OCI-LY7 (cell line): ENCODE data around the gene FGD4. TPM values are rescaled to one million over a fixed set of nuclear protein-coding genes. Genes with fewer than 3 reads are reported as not detected.

Source experiments
- BruUV-seq: library from RNA; stranded (reverse); fragments of 400-500 nt; replicated peaks from 2 replicates; lab custom pipeline; 2021; lab: Mats Ljungman, UMichigan
- CTCF ChIA-PET: fragments of 300-600 bp; sonication (Branson Sonifier 250); formaldehyde crosslinking; loops from one replicate; lab custom pipeline; 2022; ENCODE audit warnings: antibody characterized with exemption; ENCODE audit not compliant: unreplicated experiment; lab: Charles Lee
- POLR2A ChIA-PET: fragments of 300-600 bp; sonication (Branson Sonifier 250); formaldehyde crosslinking; loops from one replicate; lab custom pipeline; 2022; ENCODE audit warnings: antibody characterized with exemption; lab: Charles Lee
- DNase-seq: peaks from one replicate; pipeline ENCODE4 v3.0.0-alpha.2; 2015; ENCODE audit warnings: low spot score
- H2AFZ ChIP-seq: fragments of 200-600 bp; sonication (generic), shearing (Covaris generic); 2 replicates; pipeline ENCODE4 v1.6.1; 2014; ENCODE audit warnings: mild to moderate bottlenecking, antibody characterized with exemption, low read length, moderate library complexity
- H3K27ac ChIP-seq: fragments of 200-600 bp; sonication (generic); 2 replicates; pipeline ENCODE4 v1.5.1; 2014; ENCODE audit warnings: mixed run types, low read depth, mild to moderate bottlenecking, moderate library complexity, low read length, inconsistent platforms; ENCODE audit not compliant: poor library complexity, severe bottlenecking
- H3K36me3 ChIP-seq: fragments of 200-600 bp; sonication (generic); 2 replicates; pipeline ENCODE4 v1.6.1; 2014; ENCODE audit warnings: mild to moderate bottlenecking, antibody characterized with exemption, low read length, moderate library complexity, mixed read lengths; ENCODE audit not compliant: insufficient read depth
- H3K4me1 ChIP-seq: fragments of 200-600 bp; sonication (generic); 2 replicates; pipeline ENCODE4 v1.5.1; 2014; ENCODE audit warnings: mild to moderate bottlenecking, low read length; ENCODE audit not compliant: insufficient read depth, poor library complexity, severe bottlenecking
- H3K4me2 ChIP-seq: fragments of 200-600 bp; sonication (generic); 2 replicates; pipeline ENCODE4 v1.6.1; 2014; ENCODE audit warnings: mild to moderate bottlenecking, low read length
- H3K4me3 ChIP-seq: fragments of 200-600 bp; sonication (generic); 2 replicates; pipeline ENCODE4 v1.5.1; 2014; ENCODE audit warnings: mild to moderate bottlenecking, low read depth, low read length; ENCODE audit not compliant: poor library complexity, severe bottlenecking
- H3K79me2 ChIP-seq: fragments of 200-600 bp; sonication (generic); 2 replicates; pipeline ENCODE4 v1.6.1; 2016; ENCODE audit warnings: low read depth, mild to moderate bottlenecking, low read length, moderate library complexity, mixed read lengths; ENCODE audit not compliant: insufficient read depth
- H3K9me2 ChIP-seq: fragments of 200-600 bp; sonication (generic); 2 replicates; pipeline ENCODE4 v1.6.1; 2016; ENCODE audit warnings: mild to moderate bottlenecking, low read length, mixed read lengths; ENCODE audit not compliant: insufficient read depth
- H3K9me3 ChIP-seq: fragments of 200-600 bp; sonication (generic); 2 replicates; pipeline ENCODE4 v1.6.1; 2014; ENCODE audit warnings: mild to moderate bottlenecking, mixed run types, low read length, mixed read lengths
- H4K20me1 ChIP-seq: fragments of 200-600 bp; sonication (generic); 2 replicates; pipeline ENCODE4 v1.6.1; 2014; ENCODE audit warnings: mild to moderate bottlenecking, antibody characterized with exemption, low read length, moderate library complexity, mixed read lengths; ENCODE audit not compliant: insufficient read depth
- CTCF ChIP-seq: fragments of 200-600 bp; sonication (generic); conservative IDR thresholded peaks from 2 replicates; pipeline ENCODE4 v1.5.1; 2014; ENCODE audit warnings: mild to moderate bottlenecking, antibody characterized with exemption, low read length, moderate library complexity, mixed read lengths
- EZH2phosphoT487 ChIP-seq: fragments of 200-600 bp; sonication (generic); IDR thresholded peaks from 2 replicates; pipeline ENCODE4 v1.6.1; 2018; ENCODE audit warnings: low read depth, borderline replicate concordance, mild to moderate bottlenecking, mixed run types, antibody characterized with exemption, low read length, moderate library complexity, mixed read lengths
- intact Hi-C: fragments of 100-400 bp; cut with micrococcal nuclease; formaldehyde crosslinking; loops from one replicate; pipeline ENCODE4 v1.10.0; 2022; ENCODE audit not compliant: unreplicated experiment
- total RNA-seq, 2 experiments: library from RNA; depleted of rRNA in 1 of 2; stranded (reverse); fragments of >200 nt in 1 of 2; shearing (Covaris generic) in 1 of 2; gene quantifications; 2 replicates each; pipeline ENCODE4 v1.2.3, GENCODE V29; 2014 to 2022

FGD4 gene
- total RNA-seq, 2 experiments from 2014 or later: 14.9 to 19.3 TPM

- Histone ChIP-seq H3K27ac (no peak overlapping the region), H3K9me3 (peaks cover 9% of the 10 kb centered on the region; the same call in 1 of the 2 replicates), H3K79me2 (peaks cover 16% of the 10 kb centered on the region; the same call in 1 of the 2 replicates), H4K20me1 (no peaks in the 10 kb centered on the region), H3K4me1 (peaks cover 45% of the 10 kb centered on the region), H3K4me3 (no peak overlapping the region), H3K4me2 (no peak overlapping the region), H3K36me3 (peaks cover 5% of the 10 kb centered on the region; the same call in 1 of the 2 replicates), H3K9me2 (no peaks in the 10 kb centered on the region), H2AFZ (no peak overlapping the region)
- ChIA-PET CTCF (no interaction called here), POLR2A (interaction anchor here (0.6 to 1.1 kb wide), 2 partner anchors 69 to 80 kb away, joined by 3 to 5 read pairs; no protein-coding TSS in a partner anchor)
- TF ChIP-seq CTCF: no peak
- TF ChIP-seq EZH2phosphoT487: no peak
- intact Hi-C loops: loop anchor here (10.0 kb wide), 1 partner anchor 196 kb away; no protein-coding TSS in a partner anchor
- no TSS peak for BruUV-seq
- DNase-seq: no peak
These were observed 61.3 kb downstream of the FGD4 start for GRCh38 chr12:32460638-32461037.

- no TSS peak for BruUV-seq
- Histone ChIP-seq H3K9me3 (peaks cover 9% of the 10 kb centered on the region; the same call in 1 of the 2 replicates), H3K4me2 (peak overlapping the region; percentile 31), H3K4me1 (peaks cover 42% of the 10 kb centered on the region), H3K79me2 (peaks cover 6% of the 10 kb centered on the region; the same call in 1 of the 2 replicates), H2AFZ (peak overlapping the region; percentile 67; the same call in 1 of the 2 replicates), H3K4me3 (no peak overlapping the region), H3K9me2 (no peaks in the 10 kb centered on the region), H3K36me3 (peaks cover 12% of the 10 kb centered on the region; the same call in 1 of the 2 replicates), H3K27ac (peak overlapping the region; percentile 12), H4K20me1 (no peaks in the 10 kb centered on the region)
- intact Hi-C loops: loop anchor here (10.0 kb wide), 1 partner anchor 198 kb away; no protein-coding TSS in a partner anchor
- POLR2A ChIA-PET: interaction anchor here (0.6 to 1.6 kb wide), 8 partner anchors 13 to 84 kb away, joined by 3 to 8 read pairs (median 4); no protein-coding TSS in a partner anchor
- CTCF ChIA-PET: interaction anchor here (0.7 to 0.9 kb wide), 2 partner anchors 19 to 207 kb away, joined by 3 read pairs; no protein-coding TSS in a partner anchor
- DNase-seq: no peak
- TF ChIP-seq CTCF (no peak), EZH2phosphoT487 (no peak)
These were observed 63.5 kb downstream of the FGD4 start for GRCh38 chr12:32462908-32463307.

DNA sequence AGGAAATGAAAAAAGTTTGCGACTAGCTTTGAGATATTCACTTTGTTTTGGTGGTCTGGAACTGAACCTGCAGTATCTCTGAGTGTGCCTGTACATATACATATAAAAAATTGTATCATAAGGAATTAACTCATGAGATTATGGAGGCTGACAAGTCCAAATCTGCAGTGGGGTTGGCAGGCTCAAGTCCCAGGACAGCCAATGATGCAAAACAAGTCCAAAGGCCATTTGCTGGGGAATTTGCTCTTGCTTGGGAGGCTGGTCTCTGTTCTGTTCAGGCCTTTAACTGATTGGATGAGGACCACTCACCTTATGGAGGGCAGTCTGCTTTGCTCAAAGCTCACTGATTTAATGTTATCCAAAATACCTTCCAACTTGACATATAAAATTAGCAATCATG, 66.8 kb downstream of the FGD4 start:
- no peak for TF ChIP-seq CTCF
- no peak for TF ChIP-seq EZH2phosphoT487
- Histone ChIP-seq H3K9me2 (no peaks in the 10 kb centered on the region), H3K79me2 (no peaks in the 10 kb centered on the region), H3K4me1 (peaks cover 58% of the 10 kb centered on the region), H3K4me3 (no peak overlapping the region), H3K36me3 (peaks cover 7% of the 10 kb centered on the region; the same call in 1 of the 2 replicates), H2AFZ (no peak overlapping the region; the same call in 1 of the 2 replicates), H3K4me2 (no peak overlapping the region), H4K20me1 (no peaks in the 10 kb centered on the region), H3K27ac (no peak overlapping the region), H3K9me3 (no peaks in the 10 kb centered on the region)
- no peak for DNase-seq
- CTCF ChIA-PET: no interaction called here
- POLR2A ChIA-PET: interaction anchor here (0.5 to 4.9 kb wide), 11 partner anchors 9 to 206 kb away, joined by 3 to 46 read pairs (median 7); no protein-coding TSS in a partner anchor
- BruUV-seq: no TSS peak
- intact Hi-C loops: loop anchor here (10.0 kb wide), 1 partner anchor 201 kb away; no protein-coding TSS in a partner anchor
